ENCODE results near the gene MORN5.

Gene MORN5

GRCh38 chr9:122239722-122240121 lies 80.0 kb downstream of the MORN5 start:
- DNase-seq, result peak; percentile 12

- DNase-seq, result no peak
These were observed 84.6 kb downstream of the MORN5 start for GRCh38 chr9:122244349-122244748.

GRCh38 chr9:122246666-122247065 lies 87.0 kb downstream of the MORN5 start:
- peak; percentile 23 for DNase-seq

- DNase-seq, result peak; percentile 74
These were observed 88.7 kb downstream of the MORN5 start for GRCh38 chr9:122248448-122248865.

Data from islet precursor cell (in vitro differentiated cells).